NCI-H524 (cell line): ENCODE data around the gene XPO6.
A peak's percentile ranks its signal among the peaks of the same experiment; 100 is the strongest.

Experiments
- DNase-seq, 2 experiments: peaks; one replicate each; lab custom pipeline; 2025; lab: John Stamatoyannopoulos, UW

The XPO6 gene

DNA sequence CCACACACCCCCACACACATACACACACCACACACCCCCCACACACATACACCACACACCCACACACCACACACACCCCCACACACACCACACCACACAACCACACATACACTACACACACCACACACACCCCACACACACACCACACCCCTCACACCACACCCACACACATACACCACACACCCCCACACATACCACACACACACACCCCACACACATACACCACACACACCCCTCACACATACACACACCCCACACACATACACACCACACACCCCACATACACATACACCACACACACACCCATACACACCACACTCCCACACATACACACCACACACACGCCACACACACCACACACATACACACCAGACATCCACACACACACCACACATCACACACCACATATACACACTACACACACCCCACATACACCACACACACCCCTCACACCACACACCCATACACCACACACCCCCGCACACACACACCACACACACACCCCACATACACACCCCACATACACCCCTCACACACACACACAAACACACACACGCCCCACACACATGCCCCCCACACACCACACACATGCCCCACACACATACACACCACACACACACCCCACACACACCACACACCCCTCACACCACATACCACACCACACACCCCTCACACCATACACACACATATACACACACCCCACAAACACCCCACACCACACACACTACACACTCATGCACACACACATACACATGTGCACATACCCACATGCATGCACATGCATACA is 122.4 kb downstream of the XPO6 start:
- DNase-seq = no peak

DNA sequence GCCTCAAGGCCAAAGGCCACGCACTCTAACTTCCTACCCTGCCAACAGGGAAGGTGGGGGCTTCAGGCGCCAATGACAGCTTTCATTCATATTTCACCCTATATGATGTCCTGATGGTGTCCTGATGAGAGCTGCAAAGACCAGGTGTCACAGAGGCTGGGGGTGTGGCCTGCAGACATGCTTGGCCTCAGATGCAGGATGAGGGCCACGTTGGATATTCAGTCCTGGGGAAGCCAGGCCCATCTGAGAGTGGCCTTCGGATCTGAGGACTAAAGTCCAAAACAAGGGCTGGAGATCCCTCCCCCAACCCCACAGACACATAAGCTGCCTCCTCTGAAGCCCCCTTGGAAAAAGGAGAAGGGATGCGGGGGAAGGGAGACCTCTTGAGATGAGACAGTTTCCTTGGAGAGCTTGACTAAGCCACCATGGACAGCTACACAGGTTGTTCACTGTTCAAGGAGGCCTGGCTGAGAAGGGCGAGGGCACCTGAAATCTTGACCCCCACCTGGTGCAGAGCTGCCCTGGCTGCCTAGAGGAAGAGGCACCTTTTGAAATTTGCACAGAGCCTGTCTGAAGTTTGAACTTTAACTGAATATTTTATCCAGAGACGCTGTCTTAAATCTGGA is 124.0 kb downstream of the XPO6 start:
- peak in 1 of 2 experiments; percentile 51 for DNase-seq

DNA sequence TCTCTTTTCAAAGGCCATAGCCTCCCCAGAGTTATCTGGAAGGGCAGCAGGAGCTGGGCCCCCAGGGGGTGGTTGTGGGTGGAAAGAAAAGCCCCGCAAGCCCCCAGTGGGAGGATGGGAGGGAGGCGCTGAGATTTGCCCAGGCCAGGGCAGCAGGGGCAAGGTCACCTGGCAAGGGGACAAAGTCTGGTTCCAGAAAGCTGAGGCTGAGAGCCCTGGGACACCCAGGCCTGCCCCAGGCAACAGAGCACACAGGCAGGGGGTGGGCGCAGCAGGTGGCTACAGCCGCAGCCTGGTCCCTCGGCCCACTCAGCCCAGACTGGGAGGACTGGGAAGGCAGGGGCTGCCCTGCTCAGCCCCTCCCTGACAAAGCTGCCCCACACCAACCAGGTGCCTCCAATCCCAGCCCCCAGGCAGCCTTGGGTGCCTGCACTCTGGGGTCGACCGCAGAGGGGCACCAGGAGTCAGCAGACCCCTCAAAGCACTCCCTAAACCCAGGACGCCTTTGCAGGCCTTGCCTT is 124.6 kb downstream of the XPO6 start:
- no peak for DNase-seq

DNA sequence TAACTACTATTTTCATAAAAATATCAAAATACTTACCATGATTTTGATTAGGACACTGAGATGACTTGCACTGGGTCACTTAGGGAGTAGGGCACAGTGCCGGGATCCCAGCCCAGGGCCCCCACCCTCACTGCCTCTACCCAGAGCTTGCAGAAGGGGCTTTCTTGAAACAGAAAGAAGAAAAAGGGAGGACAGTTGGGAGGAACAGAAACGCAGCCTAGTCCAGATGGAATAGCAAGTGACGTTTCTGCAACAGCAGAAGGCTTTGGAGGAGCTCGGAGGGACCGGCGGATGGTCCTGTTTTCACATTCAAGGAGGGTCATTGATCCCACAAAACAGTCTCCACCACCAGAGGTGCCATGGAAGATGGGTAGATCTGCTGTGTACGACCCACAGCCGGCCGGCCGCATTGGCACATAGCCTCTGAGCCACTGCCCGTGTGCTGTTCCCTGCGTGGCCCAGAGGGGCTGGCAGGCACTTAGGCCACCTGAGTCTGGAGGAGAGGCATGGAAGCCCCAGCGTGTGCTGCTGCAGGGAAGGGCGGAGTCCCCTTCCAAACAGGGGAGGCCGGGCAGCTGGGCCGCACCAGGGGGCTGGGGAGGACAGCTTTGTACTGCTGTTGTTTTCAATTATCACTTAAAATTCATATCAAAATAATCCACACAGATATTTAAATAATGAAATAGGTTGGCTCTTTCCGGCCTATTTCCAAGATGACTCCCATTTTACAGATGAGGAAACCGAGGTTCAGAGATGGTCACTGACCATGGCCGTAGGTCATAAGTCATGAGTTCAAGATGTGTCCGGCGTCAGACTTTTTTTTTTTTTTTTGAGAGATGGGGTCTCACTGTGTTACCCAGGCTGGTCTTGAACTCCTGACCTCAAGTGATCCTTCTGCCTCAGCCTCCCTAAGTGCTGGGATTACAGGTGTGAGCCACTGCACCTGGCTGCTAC is 125.3 kb downstream of the XPO6 start:
- no peak for DNase-seq

DNA sequence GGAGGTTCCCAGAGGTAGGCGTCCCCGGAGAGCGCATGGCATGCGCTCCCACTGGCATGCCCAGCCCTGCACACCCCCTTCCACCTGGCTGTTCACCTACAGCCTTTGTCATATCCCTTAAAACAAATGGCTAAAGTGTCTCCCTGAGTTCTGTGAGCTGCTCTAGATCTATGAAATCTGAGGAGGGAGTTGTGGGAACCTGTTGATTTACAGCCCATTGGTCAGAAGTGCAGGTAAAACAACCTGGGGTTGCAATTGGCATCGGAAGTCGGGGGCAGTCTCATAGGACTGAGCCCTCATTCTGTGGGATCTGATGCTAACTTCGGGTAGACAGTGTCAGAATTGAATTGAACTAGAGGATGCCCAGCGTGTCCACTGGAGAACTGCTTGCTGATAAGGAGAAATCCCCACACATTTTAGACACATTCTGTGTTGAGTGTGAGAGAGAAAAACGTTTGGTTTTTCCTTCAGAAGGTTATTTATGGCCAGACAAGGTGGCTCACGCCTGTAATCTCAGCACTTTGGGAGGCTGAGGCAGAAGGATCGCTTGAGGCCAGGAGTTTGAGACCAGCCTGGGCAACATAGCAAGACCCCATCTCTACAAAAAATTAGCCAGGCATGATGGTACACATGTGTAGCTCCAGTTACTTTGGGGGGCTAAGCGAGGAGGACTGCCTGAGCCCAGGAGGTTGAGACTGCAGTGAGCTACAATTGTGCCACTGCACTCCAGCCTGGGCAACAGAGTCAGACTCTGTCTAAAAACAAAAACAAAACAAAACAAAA is 126.2 kb downstream of the XPO6 start:
- no peak for DNase-seq

DNA sequence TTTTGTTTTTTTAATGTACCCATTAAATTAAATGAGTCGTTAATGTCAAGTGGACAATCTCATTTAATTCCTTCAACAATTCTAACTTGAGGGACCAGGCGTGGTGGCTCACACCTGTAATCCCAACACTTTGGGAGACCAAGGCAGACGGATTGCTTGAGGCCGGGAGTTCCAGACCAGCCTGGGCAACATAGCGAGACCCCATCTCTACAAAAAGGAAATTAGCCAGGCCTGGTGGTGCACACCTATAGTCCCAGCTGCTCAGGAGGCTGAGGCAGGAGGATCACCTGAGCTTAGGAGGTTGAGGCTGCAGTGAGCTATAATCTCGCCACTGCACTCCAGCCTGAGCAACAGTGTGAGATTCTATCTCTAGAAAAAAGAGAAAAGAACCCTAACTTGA is 127.6 kb downstream of the XPO6 start:
- no peak for DNase-seq

DNA sequence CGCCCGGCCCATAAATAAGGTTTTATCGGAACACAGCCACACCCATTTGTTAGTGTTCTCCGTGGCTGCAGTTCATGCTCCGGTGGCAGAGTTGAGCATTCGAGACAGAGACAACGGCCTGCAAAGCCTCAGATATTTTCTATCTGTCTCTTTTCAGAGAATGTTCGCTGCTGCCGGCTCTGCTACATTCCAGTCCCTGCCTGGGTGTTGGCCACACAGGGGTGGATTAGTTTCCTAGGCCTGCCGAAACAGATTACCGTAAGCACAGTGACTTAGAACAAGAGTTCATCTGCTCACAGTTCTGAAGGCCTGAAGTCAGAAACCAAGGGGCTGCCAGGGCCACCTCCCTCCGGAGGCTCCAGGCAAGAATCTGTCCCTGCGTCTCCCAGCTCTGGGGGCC is 129.1 kb downstream of the XPO6 start:
- peak; percentile 53 to 88 for DNase-seq

DNA sequence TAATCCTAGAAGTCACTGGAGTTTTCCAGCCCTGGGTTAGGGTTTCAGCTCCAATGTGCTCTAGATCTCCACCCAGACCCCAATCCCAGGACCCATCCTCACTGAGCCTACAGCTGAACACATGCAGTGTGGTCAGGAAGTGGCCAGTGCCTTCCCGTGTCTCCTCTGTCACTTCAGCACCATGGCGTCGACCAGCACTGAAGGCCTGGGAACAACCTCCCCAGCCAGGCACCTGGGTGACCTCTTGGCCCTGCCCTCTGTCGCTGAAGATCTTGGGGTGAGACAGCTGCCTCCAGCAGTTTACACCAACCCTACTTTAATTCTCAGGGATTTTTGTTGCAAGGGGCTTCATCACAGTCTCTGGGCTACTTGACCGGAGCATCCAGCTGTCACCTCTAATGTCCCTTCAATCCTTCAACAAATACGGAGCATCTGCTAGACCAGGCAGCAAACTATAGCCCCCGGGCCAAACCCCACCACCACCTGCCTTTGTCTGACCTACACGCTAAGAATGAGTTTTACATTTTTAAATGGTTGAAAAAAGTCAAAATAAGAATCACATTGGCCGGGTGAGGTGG is 130.3 kb downstream of the XPO6 start:
- peak; percentile 91 to 95 for DNase-seq

DNA sequence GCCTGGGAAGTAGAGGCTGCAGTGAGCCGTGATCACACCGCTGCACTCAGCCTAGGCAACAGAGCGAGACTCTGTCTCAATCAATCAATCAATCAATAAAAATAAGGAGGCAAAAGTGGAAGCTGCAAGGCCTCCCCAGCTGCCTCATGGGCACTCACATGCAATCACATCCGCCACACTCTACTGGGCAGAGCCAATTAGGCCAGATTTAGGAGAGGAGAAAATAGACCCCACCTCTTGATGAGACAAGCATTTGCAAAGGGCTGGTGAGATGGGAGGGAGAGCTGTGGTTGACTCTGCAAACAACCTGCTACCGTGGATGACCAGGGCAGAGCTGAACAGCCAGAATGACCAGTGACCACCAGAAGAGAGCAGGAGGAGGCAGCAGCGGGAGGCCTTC is 133.5 kb downstream of the XPO6 start:
- DNase-seq = peak; percentile 47 to 73

DNA sequence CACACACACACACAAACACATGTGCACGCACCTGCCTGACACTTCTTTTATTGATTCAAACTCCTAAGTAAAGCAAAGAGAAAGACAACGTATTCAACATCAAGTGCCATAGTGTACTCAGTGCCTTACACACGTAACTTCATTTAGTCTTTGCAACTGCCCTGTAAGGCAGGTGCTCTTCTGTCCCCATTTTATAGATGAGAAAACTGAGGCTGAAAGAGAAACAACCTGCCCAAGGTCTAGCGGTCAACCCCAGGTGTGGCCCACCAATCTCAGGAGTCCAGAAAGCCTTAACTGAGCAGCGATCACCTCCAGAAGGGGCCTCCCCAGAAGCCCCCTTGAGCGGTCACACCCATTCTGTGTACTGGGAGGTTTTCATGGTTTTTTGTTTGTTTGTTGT is 137.9 kb downstream of the XPO6 start:
- DNase-seq = no peak

DNA sequence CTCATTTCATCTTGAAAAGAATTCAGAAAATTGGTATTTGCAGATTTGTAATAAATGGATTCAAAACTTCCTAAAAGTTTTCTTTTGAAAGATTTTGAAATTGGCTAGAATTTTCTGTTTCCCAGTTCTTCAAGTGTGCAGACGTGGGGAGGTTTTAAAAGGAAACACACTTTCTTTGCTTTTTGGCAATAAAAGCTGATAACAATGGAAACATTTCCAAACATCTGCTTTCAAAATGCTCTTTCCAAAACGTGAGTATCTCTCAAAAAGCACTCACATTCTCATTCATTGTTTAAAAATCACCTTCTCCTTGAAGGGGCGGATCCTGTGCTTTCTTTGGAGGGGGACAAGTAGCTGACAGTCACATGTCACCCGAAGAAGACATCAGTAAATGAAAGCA is 139.7 kb downstream of the XPO6 start:
- DNase-seq = no peak

DNA sequence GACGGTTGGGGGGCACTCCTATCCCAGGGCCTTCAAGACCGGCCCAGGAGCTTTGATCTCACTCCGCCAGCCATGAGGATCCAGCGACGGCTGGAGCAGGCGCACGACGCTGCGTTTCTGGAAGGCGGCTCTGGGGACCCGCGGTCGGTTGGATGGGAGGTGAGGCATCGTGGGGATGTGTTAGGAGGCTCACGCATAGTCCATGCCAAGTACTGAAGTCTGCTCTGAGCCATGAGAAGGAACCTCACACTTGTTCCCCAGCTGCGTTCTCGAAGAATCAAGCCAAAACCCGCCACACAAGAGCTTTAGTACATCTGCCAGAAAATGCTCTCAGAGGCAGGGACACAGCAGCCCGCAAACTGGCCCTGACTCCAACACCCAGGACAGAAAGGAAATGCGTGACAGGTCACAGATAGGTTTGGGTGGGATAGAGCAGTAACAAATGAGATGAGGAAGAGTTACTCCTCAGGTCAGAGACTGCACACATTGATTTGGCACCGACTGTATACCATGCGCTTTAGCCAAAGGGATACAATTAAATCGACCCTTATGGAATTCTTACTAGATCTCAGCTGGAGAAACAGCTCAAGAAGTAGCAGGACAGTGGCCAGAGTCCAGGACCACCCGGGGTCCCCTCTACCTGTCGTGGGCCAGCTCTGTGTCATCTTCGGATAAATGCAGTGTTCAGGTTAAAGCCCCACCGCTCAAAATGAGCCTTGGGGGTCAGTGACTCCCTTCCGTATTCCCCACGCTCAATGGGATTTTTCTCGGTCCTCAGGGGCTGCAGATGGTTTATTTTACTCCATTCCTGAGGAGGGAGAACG is 141.6 kb downstream of the XPO6 start:
- DNase-seq = peak in 1 of 2 experiments; percentile 35

DNA sequence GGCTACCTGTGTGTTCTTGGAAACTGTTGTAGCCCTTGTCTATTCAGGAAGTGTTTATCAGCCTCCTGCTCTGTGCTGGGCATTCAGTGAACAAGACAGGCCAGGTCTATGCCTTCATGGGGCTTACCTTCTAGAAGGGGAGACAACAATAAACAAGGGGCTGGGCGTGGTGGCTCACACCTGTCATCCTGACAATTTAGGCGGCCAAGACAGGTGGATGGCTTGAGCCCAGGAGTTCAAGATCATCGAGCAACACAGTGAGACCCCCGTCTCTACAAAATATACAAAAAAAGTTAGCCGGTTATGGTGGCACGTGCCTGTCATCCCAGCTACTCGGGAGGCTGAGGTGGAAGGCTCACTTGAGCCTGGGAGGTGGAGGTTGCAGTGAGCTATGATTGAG is 142.8 kb downstream of the XPO6 start:
- DNase-seq = no peak

DNA sequence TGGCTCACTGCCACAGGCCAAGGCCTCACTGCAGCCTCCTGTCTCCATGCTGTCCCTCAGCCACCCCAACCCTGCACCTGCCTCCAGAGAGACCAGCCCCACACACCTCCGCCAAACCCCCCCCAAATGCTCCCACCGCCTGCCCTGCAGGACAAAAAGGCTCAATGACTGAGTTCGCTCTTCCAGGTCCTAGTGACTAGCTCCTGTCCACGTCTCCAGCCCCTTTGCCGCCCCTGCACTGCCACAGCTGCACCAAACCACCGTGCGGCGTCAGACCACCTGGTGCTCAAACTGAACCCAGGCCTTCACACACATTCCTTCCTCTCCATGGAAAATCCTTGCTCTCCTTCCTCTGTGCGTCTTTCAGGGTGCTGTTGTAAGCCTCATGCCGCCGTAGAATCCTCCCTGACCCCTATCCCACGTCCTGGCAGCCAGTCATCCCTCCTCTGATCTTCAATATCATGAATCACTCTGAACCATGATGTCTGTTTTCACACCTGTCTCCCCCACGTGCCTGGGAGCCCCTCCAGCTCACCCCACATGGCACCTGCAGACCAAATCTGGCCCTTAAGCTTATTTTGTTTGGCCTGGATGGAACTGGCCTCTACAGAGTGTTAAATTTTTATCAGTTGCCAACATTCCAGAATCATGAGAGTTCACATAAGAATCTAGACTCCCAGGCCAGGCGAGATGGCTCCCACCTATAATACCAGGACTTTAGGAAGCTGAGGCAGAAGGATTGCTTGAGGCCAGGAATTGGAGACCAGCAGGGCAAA is 144.0 kb downstream of the XPO6 start:
- DNase-seq = no peak

DNA sequence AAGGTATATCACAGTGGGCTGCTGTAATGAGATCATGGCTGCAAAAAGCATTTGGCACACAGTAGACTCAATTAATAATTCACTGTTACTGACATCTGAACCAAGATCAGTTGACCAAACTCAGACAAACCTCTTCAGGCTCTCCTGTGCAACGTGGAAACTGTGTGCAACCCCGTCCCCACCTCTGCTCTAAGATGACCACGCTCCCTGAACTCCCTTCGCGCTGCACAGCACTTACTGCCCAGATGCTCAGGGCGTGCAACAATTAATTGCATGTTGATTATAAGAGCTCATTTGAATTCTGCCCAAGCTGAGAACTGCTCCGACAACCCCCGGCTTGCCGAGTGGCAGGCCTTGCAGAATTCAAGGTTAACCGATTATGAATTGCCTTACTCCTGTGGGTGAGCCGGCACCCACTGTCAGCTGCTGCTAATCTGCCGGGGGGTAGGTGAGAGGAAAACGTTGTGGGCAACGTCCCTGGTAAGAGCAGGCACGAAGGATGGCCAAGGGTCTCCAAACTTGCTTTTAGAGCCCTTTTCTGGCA is 147.0 kb downstream of the XPO6 start:
- peak in 1 of 2 experiments; percentile 29 for DNase-seq

DNA sequence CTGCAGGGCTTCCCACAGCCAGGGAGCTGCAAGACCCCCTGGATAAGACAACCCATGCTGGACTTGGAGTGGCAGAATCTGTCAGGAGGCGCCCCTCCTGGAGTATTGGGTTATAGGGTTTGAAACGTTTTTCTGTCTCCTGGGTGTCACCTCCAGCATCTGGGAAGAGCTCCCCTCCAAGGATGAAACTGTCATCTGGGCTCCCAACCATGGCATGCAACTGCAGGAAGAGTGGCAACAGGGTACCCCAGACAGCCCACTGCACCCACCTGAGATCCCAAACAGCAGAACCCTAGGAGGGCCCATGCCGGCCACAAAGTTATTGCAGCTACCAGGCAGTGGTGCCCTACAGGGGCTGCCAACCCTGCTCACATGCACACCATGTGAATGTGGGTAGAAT is 147.6 kb downstream of the XPO6 start:
- DNase-seq = no peak

DNA sequence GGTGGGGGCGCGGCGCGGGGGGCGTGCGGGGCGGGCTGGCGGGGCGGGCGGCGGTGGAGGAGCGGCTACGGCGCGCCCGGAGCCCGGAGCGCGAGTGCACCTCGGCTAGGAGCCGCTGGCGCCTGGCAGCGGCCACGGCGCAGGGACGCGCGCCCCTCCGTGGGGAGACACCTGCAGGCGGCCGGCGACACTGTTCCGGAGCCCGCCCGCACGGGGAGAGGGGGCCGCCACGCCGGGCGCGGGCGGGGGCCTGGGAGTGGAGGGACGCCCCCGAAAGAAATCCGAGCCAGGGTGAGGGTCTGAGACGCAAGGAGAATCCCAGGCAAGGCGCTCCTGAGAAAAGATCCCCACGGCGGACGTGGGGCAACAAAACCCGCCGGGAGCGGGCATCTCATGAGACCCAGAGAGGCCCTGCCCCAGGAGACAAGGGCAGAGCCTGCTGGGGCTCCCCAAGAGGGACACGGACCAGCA is 148.1 kb downstream of the XPO6 start, which contains the start of gene GSG1L:
Gene GSG1L, minus strand, starts transcription at position 124 of the 471 bp plus-strand sequence. CDS start 290 bp downstream, outside the sequence.
- DNase-seq = peak; percentile 28 to 40

DNA sequence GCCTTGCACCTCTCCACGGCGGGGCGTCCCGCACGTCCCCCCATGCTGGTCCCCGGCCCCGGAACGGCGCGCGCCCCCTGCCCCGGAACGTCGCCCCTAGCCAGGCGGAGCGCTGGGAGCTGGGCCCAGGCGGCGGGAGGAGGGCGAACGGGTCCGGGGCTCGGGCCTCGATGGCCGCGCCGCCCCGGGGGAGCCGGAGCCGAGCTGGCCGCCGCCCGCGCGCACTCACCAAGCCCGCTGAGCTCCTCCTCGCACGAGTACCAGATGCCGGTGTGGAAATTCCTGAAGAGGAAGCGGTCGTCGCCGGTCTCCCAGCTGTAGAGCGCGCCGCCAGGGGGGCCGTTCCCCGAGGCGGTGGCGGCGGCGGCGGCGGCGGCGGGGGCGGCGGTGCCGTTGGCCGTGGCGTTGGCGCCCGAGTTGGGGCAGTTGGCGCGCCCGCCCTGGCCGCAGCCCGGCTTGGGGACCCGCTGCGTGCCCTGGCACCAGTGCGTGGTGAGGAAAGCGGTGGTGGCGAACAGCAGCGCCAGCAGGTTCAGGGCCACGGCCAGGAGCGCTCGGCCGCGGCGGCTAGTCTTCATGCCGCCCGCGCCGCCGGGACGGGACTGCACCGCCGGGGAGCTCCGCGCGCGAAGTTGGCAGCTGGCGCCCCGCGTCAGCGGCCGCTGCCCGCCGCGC is 148.8 kb downstream of the XPO6 start:
- peak in 1 of 2 experiments; percentile 44 for DNase-seq
